Peyer's patch (tissue), 4 donors: ENCODE data around the gene FAM72D.
"Not testable (repeated sequence)": the region's sequence is repeated elsewhere in the genome, so short reads cannot be mapped to it uniquely, and the experiment has no call there.

Experiments
- POLR2A ChIP-seq, 2 donors: fragments of 450-650 bp; IDR thresholded peaks; one replicate each; pipeline ENCODE4 v1.5.1; 2017; ENCODE audit warnings: antibody characterized with exemption in 2 of 2, mild to moderate bottlenecking in 2 of 2, moderate library complexity in 2 of 2
- TF ChIP-seq, protein P1 (sequence below), 6 experiments: fragments of 450-650 bp in 4 of 6; fragments of 200-600 bp in 2 of 6; sonication (generic) in 1 of 6; IDR thresholded peaks; one replicate each; pipeline ENCODE4 v1.5.1; 2017 to 2019; ENCODE audit warnings: antibody characterized with exemption in 6 of 6, mild to moderate bottlenecking in 3 of 6, moderate library complexity in 1 of 6

DNA sequence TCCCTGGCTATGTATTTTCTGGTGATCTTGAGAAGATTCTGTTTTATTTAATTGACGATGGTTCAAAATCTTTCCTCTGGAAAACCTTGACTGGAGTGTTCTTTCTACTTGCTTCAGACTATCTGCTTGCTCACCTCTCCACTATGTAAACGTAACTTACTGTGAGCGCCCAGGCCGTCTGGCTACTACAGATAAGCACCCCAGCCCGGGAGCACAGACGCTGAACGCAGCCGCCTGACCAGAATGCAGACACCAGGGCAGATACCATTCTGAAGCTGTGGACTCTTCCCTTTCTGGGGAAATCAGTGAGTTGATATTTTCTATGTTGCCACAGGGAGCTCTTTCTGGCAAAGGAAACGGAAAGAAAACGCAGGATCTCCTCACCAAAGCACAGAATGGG is 29.3 kb upstream of the FAM72D start:
- TF ChIP-seq, protein P1, sequence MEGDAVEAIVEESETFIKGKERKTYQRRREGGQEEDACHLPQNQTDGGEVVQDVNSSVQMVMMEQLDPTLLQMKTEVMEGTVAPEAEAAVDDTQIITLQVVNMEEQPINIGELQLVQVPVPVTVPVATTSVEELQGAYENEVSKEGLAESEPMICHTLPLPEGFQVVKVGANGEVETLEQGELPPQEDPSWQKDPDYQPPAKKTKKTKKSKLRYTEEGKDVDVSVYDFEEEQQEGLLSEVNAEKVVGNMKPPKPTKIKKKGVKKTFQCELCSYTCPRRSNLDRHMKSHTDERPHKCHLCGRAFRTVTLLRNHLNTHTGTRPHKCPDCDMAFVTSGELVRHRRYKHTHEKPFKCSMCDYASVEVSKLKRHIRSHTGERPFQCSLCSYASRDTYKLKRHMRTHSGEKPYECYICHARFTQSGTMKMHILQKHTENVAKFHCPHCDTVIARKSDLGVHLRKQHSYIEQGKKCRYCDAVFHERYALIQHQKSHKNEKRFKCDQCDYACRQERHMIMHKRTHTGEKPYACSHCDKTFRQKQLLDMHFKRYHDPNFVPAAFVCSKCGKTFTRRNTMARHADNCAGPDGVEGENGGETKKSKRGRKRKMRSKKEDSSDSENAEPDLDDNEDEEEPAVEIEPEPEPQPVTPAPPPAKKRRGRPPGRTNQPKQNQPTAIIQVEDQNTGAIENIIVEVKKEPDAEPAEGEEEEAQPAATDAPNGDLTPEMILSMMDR (IDR thresholded peaks at IDR 0.05) = not testable (repeated sequence)
- not testable (repeated sequence) for TF ChIP-seq POLR2A (IDR thresholded peaks at IDR 0.05)
